ENCODE measurements around the gene PNRC1. TPM values are rescaled to one million over a fixed set of nuclear protein-coding genes. Genes with fewer than 3 reads are reported as not detected.
A peak's percentile ranks its signal among the peaks of the same experiment; 100 is the strongest.
"Not testable (repeated sequence)": the region's sequence is repeated elsewhere in the genome, so short reads cannot be mapped to it uniquely, and the experiment has no call there.

The PNRC1 gene
- total RNA-seq, 1 donor from 2014 or later, result 93.2 TPM

- Histone ChIP-seq H3K36me3 (ENCODE audit: insufficient read depth, low read length) (no peaks in the 10 kb centered on the region), H3K27ac (ENCODE audit: low read depth, low read length) (peak overlapping the region; percentile 68), H2AFZ (ENCODE audit: low read depth, low read length) (peak overlapping the region; percentile 41), H3K79me2 (ENCODE audit: insufficient read depth, low read length) (no peaks in the 10 kb centered on the region), H3K27me3 (ENCODE audit: insufficient read depth, low read length) (no peaks in the 10 kb centered on the region), H3K4me1 (ENCODE audit: insufficient read depth, low read length) (peaks cover 12% of the 10 kb centered on the region), H3K4me3 (ENCODE audit: insufficient read depth, low read depth, low read length) (no peak overlapping the region), H3K9ac (ENCODE audit: low read length) (peak overlapping the region; percentile 32), H3K9me3 (ENCODE audit: insufficient read depth, low read depth, low read length) (peaks cover 3% of the 10 kb centered on the region), H3K4me2 (ENCODE audit: low read length) (peak overlapping the region; percentile 45), H4K20me1 (ENCODE audit: insufficient read depth, low read length) (no peaks in the 10 kb centered on the region)
- Mint-ChIP-seq H3K4me3 (ENCODE audit: unreplicated experiment) (peak overlapping the region; percentile 40), H3K27me3 (ENCODE audit: low read depth, unreplicated experiment) (no peaks in the 10 kb centered on the region), H3K27ac (ENCODE audit: unreplicated experiment) (peak overlapping the region; percentile 86), H3K9me3 (ENCODE audit: unreplicated experiment) (peaks cover 23% of the 10 kb centered on the region), H3K4me1 (ENCODE audit: low read depth, unreplicated experiment) (peaks cover 15% of the 10 kb centered on the region), H3K36me3 (ENCODE audit: low read depth, unreplicated experiment) (peaks cover 3% of the 10 kb centered on the region)
- FAIRE-seq (peak; percentile 88), DNase-seq (ENCODE audit: low read depth) (peak; percentile 98)
- TF ChIP-seq EZH2 (IDR thresholded peaks at IDR 0.05; ENCODE audit: insufficient read depth, low read length) (no peak), CTCF (IDR thresholded peaks at IDR 0.05; ENCODE audit: insufficient read depth, low read depth, low read length) (no peak)
These were observed 45.1 kb upstream of the PNRC1 start for GRCh38 chr6:89035252-89036101.

GRCh38 chr6:89037141-89037900, 43.2 kb upstream of the PNRC1 start:
- Histone ChIP-seq H3K9ac (ENCODE audit: low read length) (no peak overlapping the region), H4K20me1 (ENCODE audit: insufficient read depth, low read length) (no peaks in the 10 kb centered on the region), H3K36me3 (ENCODE audit: insufficient read depth, low read length) (no peaks in the 10 kb centered on the region), H3K4me3 (ENCODE audit: insufficient read depth, low read depth, low read length) (no peak overlapping the region), H3K4me1 (ENCODE audit: insufficient read depth, low read length) (peaks cover 12% of the 10 kb centered on the region), H2AFZ (ENCODE audit: low read depth, low read length) (no peak overlapping the region), H3K79me2 (ENCODE audit: insufficient read depth, low read length) (no peaks in the 10 kb centered on the region), H3K27ac (ENCODE audit: low read depth, low read length) (no peak overlapping the region), H3K4me2 (ENCODE audit: low read length) (no peak overlapping the region), H3K9me3 (ENCODE audit: insufficient read depth, low read depth, low read length) (peaks cover 3% of the 10 kb centered on the region), H3K27me3 (ENCODE audit: insufficient read depth, low read length) (no peaks in the 10 kb centered on the region)
- Mint-ChIP-seq H3K4me3 (ENCODE audit: unreplicated experiment) (no peak overlapping the region), H3K36me3 (ENCODE audit: low read depth, unreplicated experiment) (peaks cover 3% of the 10 kb centered on the region), H3K27me3 (ENCODE audit: low read depth, unreplicated experiment) (no peaks in the 10 kb centered on the region), H3K4me1 (ENCODE audit: low read depth, unreplicated experiment) (peaks cover 15% of the 10 kb centered on the region), H3K9me3 (ENCODE audit: unreplicated experiment) (peaks cover 23% of the 10 kb centered on the region), H3K27ac (ENCODE audit: unreplicated experiment) (no peak overlapping the region)
- no peak for TF ChIP-seq EZH2 (IDR thresholded peaks at IDR 0.05; ENCODE audit: insufficient read depth, low read length)
- TF ChIP-seq CTCF (IDR thresholded peaks at IDR 0.05; ENCODE audit: insufficient read depth, low read depth, low read length), result no peak
- DNase-seq (ENCODE audit: low read depth), result no peak
- no peak for FAIRE-seq

DNA sequence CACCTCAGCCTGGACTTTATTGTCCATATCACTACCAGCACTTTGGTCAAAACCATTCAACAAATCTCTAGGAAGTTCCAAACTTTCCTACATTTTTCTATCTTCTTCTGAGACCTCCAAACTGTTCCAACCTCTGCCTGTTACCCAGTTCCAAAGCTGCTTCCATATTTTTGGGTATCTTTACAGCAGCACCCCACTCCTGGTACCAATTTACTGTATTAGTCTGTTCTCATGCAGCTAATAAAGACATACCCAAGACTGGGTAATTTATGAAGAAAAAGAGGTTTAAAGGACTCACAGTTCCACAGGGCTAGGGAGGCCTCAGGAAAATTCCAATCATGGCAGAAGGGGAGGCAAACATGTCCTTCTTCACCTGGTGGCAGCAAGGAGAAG, 42.7 kb upstream of the PNRC1 start:
- H3K27ac Mint-ChIP-seq (ENCODE audit: unreplicated experiment); H3K4me3 Mint-ChIP-seq (ENCODE audit: unreplicated experiment); FAIRE-seq: not testable (repeated sequence)

More for the DNA sequence above, 42.7 kb upstream of the PNRC1 start:
- not testable (repeated sequence) for H3K4me2 ChIP-seq (ENCODE audit: low read length); H2AFZ ChIP-seq (ENCODE audit: low read depth, low read length); H3K9ac ChIP-seq (ENCODE audit: low read length); H3K36me3 Mint-ChIP-seq (ENCODE audit: low read depth, unreplicated experiment); H3K27me3 ChIP-seq (ENCODE audit: insufficient read depth, low read length); H3K4me3 ChIP-seq (ENCODE audit: insufficient read depth, low read depth, low read length); H3K36me3 ChIP-seq (ENCODE audit: insufficient read depth, low read length); H3K27me3 Mint-ChIP-seq (ENCODE audit: low read depth, unreplicated experiment); H3K27ac ChIP-seq (ENCODE audit: low read depth, low read length); H4K20me1 ChIP-seq (ENCODE audit: insufficient read depth, low read length); H3K9me3 ChIP-seq (ENCODE audit: insufficient read depth, low read depth, low read length); DNase-seq (ENCODE audit: low read depth); H3K79me2 ChIP-seq (ENCODE audit: insufficient read depth, low read length)
- Mint-ChIP-seq H3K4me1 (ENCODE audit: low read depth, unreplicated experiment) (peaks cover 15% of the 10 kb centered on the region), H3K9me3 (ENCODE audit: unreplicated experiment) (peaks cover 23% of the 10 kb centered on the region)
- H3K4me1 ChIP-seq (ENCODE audit: insufficient read depth, low read length), result peaks cover 12% of the 10 kb centered on the region

Measured in astrocyte (in vitro differentiated cells and primary cell).